ENCODE data around the gene RCSD1. TPM values are rescaled to one million over a fixed set of nuclear protein-coding genes. Genes with fewer than 3 reads are reported as not detected.

RCSD1 gene
- total RNA-seq, 1 donor from 2014 or later = 0.98 TPM

DNA sequence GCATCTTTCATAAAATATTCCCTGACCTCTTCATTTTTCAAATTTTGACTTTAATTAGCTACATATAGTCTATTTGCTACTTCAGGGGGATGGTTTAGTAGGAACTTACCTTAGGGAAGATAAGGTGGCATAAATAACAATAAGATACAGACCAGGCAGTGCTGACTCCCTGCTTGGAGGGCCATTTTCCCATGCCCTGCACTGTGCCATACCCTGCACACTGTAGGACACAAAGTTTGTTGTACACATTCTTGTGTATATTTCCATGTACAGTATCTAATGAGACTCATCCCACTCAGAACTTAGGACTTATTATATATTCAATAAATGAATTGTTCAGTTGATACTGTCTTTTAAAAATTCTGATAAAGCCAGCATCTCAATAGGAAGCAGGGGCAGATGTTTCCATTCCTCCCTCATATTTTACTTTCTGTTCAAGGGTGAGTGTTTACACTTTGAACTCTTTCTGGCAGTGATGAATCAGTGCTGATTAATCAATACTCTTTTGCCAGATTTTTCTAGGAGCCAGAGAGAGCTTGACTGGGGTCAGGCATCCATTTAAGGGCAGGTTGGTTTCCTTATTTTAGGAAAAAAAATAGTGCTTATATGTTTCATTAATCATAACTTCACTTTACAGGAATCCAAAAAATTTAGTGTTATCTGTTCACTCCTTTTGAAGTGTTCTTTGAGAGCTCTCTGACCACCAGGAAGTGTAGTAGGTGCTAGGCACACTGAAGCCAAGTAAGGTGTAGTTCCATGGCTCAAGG lies 122.4 kb downstream of the RCSD1 start:
- Mint-ChIP-seq H3K9me3 (ENCODE audit: unreplicated experiment) (no peaks in the 10 kb centered on the region), H3K27ac (ENCODE audit: unreplicated experiment) (peak overlapping the region; percentile 59), H3K27me3 (ENCODE audit: low read depth, unreplicated experiment) (no peaks in the 10 kb centered on the region), H3K36me3 (ENCODE audit: low read depth, unreplicated experiment) (peaks cover 2% of the 10 kb centered on the region), H3K4me1 (ENCODE audit: low read depth, unreplicated experiment) (peaks cover 59% of the 10 kb centered on the region), H3K4me3 (ENCODE audit: unreplicated experiment) (no peak overlapping the region)
- Histone ChIP-seq H3K27ac (ENCODE audit: low read depth, low read length) (no peak overlapping the region), H4K20me1 (ENCODE audit: insufficient read depth, low read length) (peaks cover 54% of the 10 kb centered on the region), H3K27me3 (ENCODE audit: insufficient read depth, low read length) (no peaks in the 10 kb centered on the region), H3K79me2 (ENCODE audit: insufficient read depth, low read length) (peaks cover 75% of the 10 kb centered on the region), H3K4me2 (ENCODE audit: low read length) (peak overlapping the region; percentile 20), H3K4me1 (ENCODE audit: insufficient read depth, low read length) (peaks cover 13% of the 10 kb centered on the region), H2AFZ (ENCODE audit: low read depth, low read length) (no peak overlapping the region), H3K36me3 (ENCODE audit: insufficient read depth, low read length) (no peaks in the 10 kb centered on the region), H3K4me3 (ENCODE audit: insufficient read depth, low read depth, low read length) (no peak overlapping the region), H3K9me3 (ENCODE audit: insufficient read depth, low read depth, low read length) (no peaks in the 10 kb centered on the region), H3K9ac (ENCODE audit: low read length) (no peak overlapping the region)
- no peak for FAIRE-seq
- no peak for TF ChIP-seq EZH2 (IDR thresholded peaks at IDR 0.05; ENCODE audit: insufficient read depth, low read length)
- TF ChIP-seq, protein P1, sequence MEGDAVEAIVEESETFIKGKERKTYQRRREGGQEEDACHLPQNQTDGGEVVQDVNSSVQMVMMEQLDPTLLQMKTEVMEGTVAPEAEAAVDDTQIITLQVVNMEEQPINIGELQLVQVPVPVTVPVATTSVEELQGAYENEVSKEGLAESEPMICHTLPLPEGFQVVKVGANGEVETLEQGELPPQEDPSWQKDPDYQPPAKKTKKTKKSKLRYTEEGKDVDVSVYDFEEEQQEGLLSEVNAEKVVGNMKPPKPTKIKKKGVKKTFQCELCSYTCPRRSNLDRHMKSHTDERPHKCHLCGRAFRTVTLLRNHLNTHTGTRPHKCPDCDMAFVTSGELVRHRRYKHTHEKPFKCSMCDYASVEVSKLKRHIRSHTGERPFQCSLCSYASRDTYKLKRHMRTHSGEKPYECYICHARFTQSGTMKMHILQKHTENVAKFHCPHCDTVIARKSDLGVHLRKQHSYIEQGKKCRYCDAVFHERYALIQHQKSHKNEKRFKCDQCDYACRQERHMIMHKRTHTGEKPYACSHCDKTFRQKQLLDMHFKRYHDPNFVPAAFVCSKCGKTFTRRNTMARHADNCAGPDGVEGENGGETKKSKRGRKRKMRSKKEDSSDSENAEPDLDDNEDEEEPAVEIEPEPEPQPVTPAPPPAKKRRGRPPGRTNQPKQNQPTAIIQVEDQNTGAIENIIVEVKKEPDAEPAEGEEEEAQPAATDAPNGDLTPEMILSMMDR (IDR thresholded peaks at IDR 0.05; ENCODE audit: insufficient read depth, low read depth, low read length) = no peak
- DNase-seq (ENCODE audit: low read depth) = peak; percentile 58

DNA sequence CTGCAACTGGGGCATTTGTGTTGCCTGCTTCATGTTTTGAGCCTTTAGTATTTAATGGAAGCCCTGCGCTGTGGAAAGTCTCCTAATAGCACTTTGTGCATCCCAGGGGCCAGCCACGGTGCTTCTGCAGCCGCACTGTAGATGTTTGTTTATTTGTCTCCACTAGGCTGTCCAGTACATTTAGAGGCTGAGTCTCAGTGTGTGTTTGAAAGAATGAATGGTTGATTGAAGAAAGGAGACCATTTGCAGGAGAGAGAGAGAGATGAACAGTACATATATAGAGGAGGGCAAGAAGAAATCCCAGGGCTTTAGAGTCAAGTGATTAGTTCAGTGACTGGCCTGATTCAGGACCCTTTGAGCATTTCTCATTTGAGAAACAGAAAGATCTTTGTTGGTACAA lies 125.6 kb downstream of the RCSD1 start:
- Histone ChIP-seq H3K36me3 (ENCODE audit: insufficient read depth, low read length) (no peaks in the 10 kb centered on the region), H3K9me3 (ENCODE audit: insufficient read depth, low read depth, low read length) (no peaks in the 10 kb centered on the region), H3K79me2 (ENCODE audit: insufficient read depth, low read length) (peaks cover 85% of the 10 kb centered on the region), H3K27ac (ENCODE audit: low read depth, low read length) (no peak overlapping the region), H3K4me1 (ENCODE audit: insufficient read depth, low read length) (peaks cover 13% of the 10 kb centered on the region), H4K20me1 (ENCODE audit: insufficient read depth, low read length) (peaks cover 67% of the 10 kb centered on the region), H3K4me2 (ENCODE audit: low read length) (no peak overlapping the region), H3K9ac (ENCODE audit: low read length) (no peak overlapping the region), H3K27me3 (ENCODE audit: insufficient read depth, low read length) (no peaks in the 10 kb centered on the region), H3K4me3 (ENCODE audit: insufficient read depth, low read depth, low read length) (no peak overlapping the region), H2AFZ (ENCODE audit: low read depth, low read length) (no peak overlapping the region)
- Mint-ChIP-seq H3K27ac (ENCODE audit: unreplicated experiment) (no peak overlapping the region), H3K36me3 (ENCODE audit: low read depth, unreplicated experiment) (peaks cover 6% of the 10 kb centered on the region), H3K4me3 (ENCODE audit: unreplicated experiment) (no peak overlapping the region), H3K27me3 (ENCODE audit: low read depth, unreplicated experiment) (no peaks in the 10 kb centered on the region), H3K4me1 (ENCODE audit: low read depth, unreplicated experiment) (peaks cover 50% of the 10 kb centered on the region), H3K9me3 (ENCODE audit: unreplicated experiment) (no peaks in the 10 kb centered on the region)
- DNase-seq (ENCODE audit: low read depth) (no peak), FAIRE-seq (no peak)
- TF ChIP-seq, protein P1 (IDR thresholded peaks at IDR 0.05; ENCODE audit: insufficient read depth, low read depth, low read length) = no peak
- no peak for TF ChIP-seq EZH2 (IDR thresholded peaks at IDR 0.05; ENCODE audit: insufficient read depth, low read length)

Other genes with a start within 250 kb of the RCSD1 start
- gene CD247, start 111.7 kb upstream of the RCSD1 start, total RNA-seq = not detected in 2 replicates
- 34.6 and 36.0 TPM in 2 replicates for gene CREG1, start 76.5 kb upstream of the RCSD1 start, total RNA-seq
- gene MPZL1, start 91.8 kb downstream of the RCSD1 start, total RNA-seq = 229 and 240 TPM in 2 replicates

Data from astrocyte (in vitro differentiated cells and primary cell).